Measurements from ENCODE around the gene ZNF821.
"Not testable (repeated sequence)": the region's sequence is repeated elsewhere in the genome, so short reads cannot be mapped to it uniquely, and the experiment has no call there.

ZNF821 gene

GRCh38 chr16:71915350-71915749 lies 31.4 kb upstream of the ZNF821 start:
- no peak overlapping the region for H3K4me3 Mint-ChIP-seq
- H3K27me3 Mint-ChIP-seq: no peaks in the 10 kb centered on the region
- H3K9me3 Mint-ChIP-seq: no peaks in the 10 kb centered on the region
- no peak for ATAC-seq (ENCODE audit: low read depth)
- no peak for DNase-seq (ENCODE audit: low spot score in 2 of 2)
- H3K27ac Mint-ChIP-seq: peak overlapping the region; percentile 77
- H3K36me3 Mint-ChIP-seq: peaks cover 35% of the 10 kb centered on the region
- peaks cover 24% of the 10 kb centered on the region for H3K4me1 Mint-ChIP-seq

GRCh38 chr16:71914802-71915201 lies 30.8 kb upstream of the ZNF821 start:
- DNase-seq (ENCODE audit: low spot score in 2 of 2): no peak
- Mint-ChIP-seq H3K9me3 (no peaks in the 10 kb centered on the region), H3K4me1 (peaks cover 24% of the 10 kb centered on the region), H3K36me3 (peaks cover 35% of the 10 kb centered on the region), H3K27ac (peak overlapping the region; percentile 77), H3K27me3 (no peaks in the 10 kb centered on the region), H3K4me3 (no peak overlapping the region)
- no peak for ATAC-seq (ENCODE audit: low read depth)

- peak overlapping the region; percentile 55 for H3K27ac Mint-ChIP-seq
- peaks cover 20% of the 10 kb centered on the region for H3K4me1 Mint-ChIP-seq
- H3K9me3 Mint-ChIP-seq: no peaks in the 10 kb centered on the region
- no peak for ATAC-seq (ENCODE audit: low read depth)
- no peaks in the 10 kb centered on the region for H3K27me3 Mint-ChIP-seq
- H3K4me3 Mint-ChIP-seq: no peak overlapping the region
- peaks cover 24% of the 10 kb centered on the region for H3K36me3 Mint-ChIP-seq
- no peak for DNase-seq (ENCODE audit: low spot score in 2 of 2)
Measured at GRCh38 chr16:71912534-71913275, 28.7 kb upstream of the ZNF821 start.

- Mint-ChIP-seq H3K4me1 (peaks cover 17% of the 10 kb centered on the region), H3K27me3 (no peaks in the 10 kb centered on the region), H3K9me3 (no peaks in the 10 kb centered on the region), H3K27ac (no peak overlapping the region), H3K36me3 (peaks cover 17% of the 10 kb centered on the region), H3K4me3 (no peak overlapping the region)
- no peak for DNase-seq (ENCODE audit: low spot score in 2 of 2)
- no peak for ATAC-seq (ENCODE audit: low read depth)
Measured at GRCh38 chr16:71911121-71911520, 27.1 kb upstream of the ZNF821 start.

GRCh38 chr16:71905765-71906164 lies 21.8 kb upstream of the ZNF821 start:
- DNase-seq (ENCODE audit: low spot score in 2 of 2); H3K27me3 Mint-ChIP-seq; H3K9me3 Mint-ChIP-seq; ATAC-seq (ENCODE audit: low read depth): not testable (repeated sequence)
- Mint-ChIP-seq H3K36me3 (peaks cover 17% of the 10 kb centered on the region), H3K27ac (peak overlapping the region; percentile 76), H3K4me3 (peak overlapping the region; percentile 41), H3K4me1 (peaks cover 22% of the 10 kb centered on the region)

- DNase-seq (ENCODE audit: low spot score in 2 of 2) (no peak), ATAC-seq (ENCODE audit: low read depth) (no peak)
- H3K4me3 Mint-ChIP-seq: peak overlapping the region; percentile 43
- no peaks in the 10 kb centered on the region for H3K9me3 Mint-ChIP-seq
- peak overlapping the region; percentile 62 for H3K27ac Mint-ChIP-seq
- H3K27me3 Mint-ChIP-seq: no peaks in the 10 kb centered on the region
- peaks cover 17% of the 10 kb centered on the region for H3K36me3 Mint-ChIP-seq
- H3K4me1 Mint-ChIP-seq: peaks cover 32% of the 10 kb centered on the region
Measured at GRCh38 chr16:71904239-71904638, 20.3 kb upstream of the ZNF821 start.

- H3K27me3 Mint-ChIP-seq: no peaks in the 10 kb centered on the region
- H3K27ac Mint-ChIP-seq: peak overlapping the region; percentile 62
- no peaks in the 10 kb centered on the region for H3K9me3 Mint-ChIP-seq
- ATAC-seq (ENCODE audit: low read depth) (no peak), DNase-seq (ENCODE audit: low spot score in 2 of 2) (no peak)
- H3K36me3 Mint-ChIP-seq: peaks cover 17% of the 10 kb centered on the region
- peak overlapping the region; percentile 43 for H3K4me3 Mint-ChIP-seq
- peaks cover 30% of the 10 kb centered on the region for H3K4me1 Mint-ChIP-seq
Measured at GRCh38 chr16:71903608-71904007, 19.6 kb upstream of the ZNF821 start.

- Mint-ChIP-seq H3K4me1 (peaks cover 26% of the 10 kb centered on the region), H3K27me3 (no peaks in the 10 kb centered on the region), H3K36me3 (peaks cover 17% of the 10 kb centered on the region), H3K27ac (peak overlapping the region; percentile 62), H3K9me3 (no peaks in the 10 kb centered on the region), H3K4me3 (peak overlapping the region; percentile 43)
- no peak for DNase-seq (ENCODE audit: low spot score in 2 of 2)
- no peak for ATAC-seq (ENCODE audit: low read depth)
Measured at GRCh38 chr16:71902656-71903365, 18.8 kb upstream of the ZNF821 start.

GRCh38 chr16:71899171-71899570 lies 15.2 kb upstream of the ZNF821 start:
- H3K27ac Mint-ChIP-seq: peak overlapping the region; percentile 73
- no peaks in the 10 kb centered on the region for H3K9me3 Mint-ChIP-seq
- H3K27me3 Mint-ChIP-seq: no peaks in the 10 kb centered on the region
- H3K4me1 Mint-ChIP-seq: peaks cover 25% of the 10 kb centered on the region
- H3K4me3 Mint-ChIP-seq: peak overlapping the region; percentile 56
- peaks cover 9% of the 10 kb centered on the region for H3K36me3 Mint-ChIP-seq
- DNase-seq (ENCODE audit: low spot score in 2 of 2): no peak
- ATAC-seq (ENCODE audit: low read depth): no peak

GRCh38 chr16:71896764-71897368 lies 12.9 kb upstream of the ZNF821 start:
- DNase-seq (ENCODE audit: low spot score in 2 of 2): no peak
- no peak for ATAC-seq (ENCODE audit: low read depth)
- no peaks in the 10 kb centered on the region for H3K9me3 Mint-ChIP-seq
- H3K36me3 Mint-ChIP-seq: no peaks in the 10 kb centered on the region
- peak overlapping the region; percentile 97 for H3K27ac Mint-ChIP-seq
- H3K4me3 Mint-ChIP-seq: peak overlapping the region; percentile 81
- peaks cover 19% of the 10 kb centered on the region for H3K4me1 Mint-ChIP-seq
- H3K27me3 Mint-ChIP-seq: no peaks in the 10 kb centered on the region

GRCh38 chr16:71895679-71896365 lies 11.8 kb upstream of the ZNF821 start:
- H3K4me3 Mint-ChIP-seq: peak overlapping the region; percentile 94
- no peaks in the 10 kb centered on the region for H3K27me3 Mint-ChIP-seq
- ATAC-seq (ENCODE audit: low read depth) (peak; percentile 9), DNase-seq (ENCODE audit: low spot score in 2 of 2) (no peak)
- peak overlapping the region; percentile 97 for H3K27ac Mint-ChIP-seq
- H3K4me1 Mint-ChIP-seq: peaks cover 17% of the 10 kb centered on the region
- no peaks in the 10 kb centered on the region for H3K36me3 Mint-ChIP-seq
- H3K9me3 Mint-ChIP-seq: no peaks in the 10 kb centered on the region

GRCh38 chr16:71894921-71895678 lies 11.1 kb upstream of the ZNF821 start, which contains the start of gene IST1:
TSS of gene IST1 (plus strand) at chr16:71895531. CDS start at chr16:71915641, 20,110 bp downstream.
- no peaks in the 10 kb centered on the region for H3K9me3 Mint-ChIP-seq
- no peaks in the 10 kb centered on the region for H3K36me3 Mint-ChIP-seq
- H3K27me3 Mint-ChIP-seq: no peaks in the 10 kb centered on the region
- ATAC-seq (ENCODE audit: low read depth) (peak; percentile 85), DNase-seq (ENCODE audit: low spot score in 2 of 2) (peak; percentile 92 to 96)
- peak within 1 kb of the TSS; percentile 94 for H3K4me3 Mint-ChIP-seq
- H3K27ac Mint-ChIP-seq: peak within 1 kb of the TSS; percentile 97
- peaks cover 10% of the 10 kb centered on the region for H3K4me1 Mint-ChIP-seq

GRCh38 chr16:71894229-71894920 lies 10.4 kb upstream of the ZNF821 start:
- DNase-seq (ENCODE audit: low spot score in 2 of 2) (peak in 1 of 2 donors; percentile 22), ATAC-seq (ENCODE audit: low read depth) (peak; percentile 12)
- Mint-ChIP-seq H3K27ac (peak overlapping the region; percentile 97), H3K4me1 (peaks cover 7% of the 10 kb centered on the region), H3K9me3 (no peaks in the 10 kb centered on the region), H3K27me3 (no peaks in the 10 kb centered on the region), H3K36me3 (no peaks in the 10 kb centered on the region), H3K4me3 (peak overlapping the region; percentile 94)
